ENCODE data around the gene LRRC46. TPM values are rescaled to one million over a fixed set of nuclear protein-coding genes. Genes with fewer than 3 reads are reported as not detected.

Gene LRRC46
- total RNA-seq, 2 donors from 2014 or later, result 0.20 to 0.21 TPM

DNA sequence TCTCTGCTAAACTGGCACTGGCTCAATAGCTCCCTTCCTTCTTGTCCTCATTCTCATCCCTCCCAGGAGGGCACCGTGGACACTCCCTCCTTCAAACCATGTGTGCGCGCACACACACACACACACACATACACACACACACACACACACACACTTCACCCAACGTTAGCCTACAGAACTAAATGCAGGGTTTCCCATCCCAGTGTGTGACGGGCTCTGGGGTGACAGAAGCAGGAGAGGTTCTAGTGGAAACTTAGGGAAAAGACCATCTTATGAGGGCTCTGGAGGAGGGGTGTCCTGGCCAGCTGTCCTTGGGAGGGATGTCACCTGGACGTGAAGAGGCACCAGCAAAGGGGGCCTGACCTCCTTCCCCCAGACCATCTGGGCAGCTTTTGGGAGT is 29.6 kb upstream of the LRRC46 start:
- H3K9me3 ChIP-seq, result no peaks in the 10 kb centered on the region
- H3K36me3 ChIP-seq, result no peaks in the 10 kb centered on the region
- no peak overlapping the region for H3K4me3 ChIP-seq
- intact Hi-C loops (cut with DNase I), result loop anchor here (10.0 kb wide), 2 partner anchors 107 to 137 kb away; partner anchors contain the start of gene TBKBP1
- no peaks in the 10 kb centered on the region for H3K4me1 ChIP-seq
- H3K27me3 ChIP-seq, result no peaks in the 10 kb centered on the region
- no peak overlapping the region for H3K27ac ChIP-seq
- H3K9ac ChIP-seq (ENCODE audit: low read depth in 2 of 2, low read length in 2 of 2), result no peak overlapping the region
- no peak for DNase-seq
- TF ChIP-seq, protein P1, sequence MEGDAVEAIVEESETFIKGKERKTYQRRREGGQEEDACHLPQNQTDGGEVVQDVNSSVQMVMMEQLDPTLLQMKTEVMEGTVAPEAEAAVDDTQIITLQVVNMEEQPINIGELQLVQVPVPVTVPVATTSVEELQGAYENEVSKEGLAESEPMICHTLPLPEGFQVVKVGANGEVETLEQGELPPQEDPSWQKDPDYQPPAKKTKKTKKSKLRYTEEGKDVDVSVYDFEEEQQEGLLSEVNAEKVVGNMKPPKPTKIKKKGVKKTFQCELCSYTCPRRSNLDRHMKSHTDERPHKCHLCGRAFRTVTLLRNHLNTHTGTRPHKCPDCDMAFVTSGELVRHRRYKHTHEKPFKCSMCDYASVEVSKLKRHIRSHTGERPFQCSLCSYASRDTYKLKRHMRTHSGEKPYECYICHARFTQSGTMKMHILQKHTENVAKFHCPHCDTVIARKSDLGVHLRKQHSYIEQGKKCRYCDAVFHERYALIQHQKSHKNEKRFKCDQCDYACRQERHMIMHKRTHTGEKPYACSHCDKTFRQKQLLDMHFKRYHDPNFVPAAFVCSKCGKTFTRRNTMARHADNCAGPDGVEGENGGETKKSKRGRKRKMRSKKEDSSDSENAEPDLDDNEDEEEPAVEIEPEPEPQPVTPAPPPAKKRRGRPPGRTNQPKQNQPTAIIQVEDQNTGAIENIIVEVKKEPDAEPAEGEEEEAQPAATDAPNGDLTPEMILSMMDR (IDR thresholded peaks at IDR 0.05), result no peak

DNA sequence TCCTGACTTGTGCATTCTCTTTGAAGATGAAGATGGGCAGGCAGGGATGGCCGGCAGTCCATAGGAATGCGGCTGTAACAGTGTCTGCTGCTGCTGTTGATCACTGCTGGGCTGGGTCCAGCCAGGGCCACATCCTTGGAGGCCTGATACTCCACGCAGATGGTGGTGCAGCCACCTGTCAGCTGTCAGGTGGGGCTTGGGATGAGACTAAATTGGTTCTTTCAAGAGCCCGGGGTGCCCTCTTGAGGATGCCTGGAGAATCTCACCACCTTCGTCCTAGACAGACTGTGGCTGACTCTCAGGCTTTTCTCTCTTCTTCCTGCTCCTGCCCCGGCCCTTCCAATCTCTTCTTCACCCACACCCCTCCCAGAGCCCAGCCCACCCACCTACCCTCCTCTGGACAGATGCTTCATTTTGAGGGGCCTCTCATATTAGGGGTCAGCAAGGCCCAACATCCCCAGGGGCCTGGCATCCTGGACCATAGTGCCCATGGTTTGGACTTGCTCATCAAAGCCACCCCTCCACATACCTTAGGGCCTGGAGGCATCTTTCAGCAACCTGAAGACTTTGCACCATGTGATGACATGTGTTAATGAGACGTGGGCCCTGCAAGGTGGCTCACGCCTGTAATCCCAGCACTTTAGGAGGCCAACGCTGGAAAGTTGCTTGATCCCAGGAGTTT is 29.0 kb upstream of the LRRC46 start:
- Histone ChIP-seq H3K9ac (ENCODE audit: low read depth in 2 of 2, low read length in 2 of 2) (no peak overlapping the region), H3K9me3 (no peaks in the 10 kb centered on the region), H3K27ac (no peak overlapping the region), H3K4me3 (no peak overlapping the region), H3K27me3 (no peaks in the 10 kb centered on the region), H3K36me3 (no peaks in the 10 kb centered on the region), H3K4me1 (no peaks in the 10 kb centered on the region)
- TF ChIP-seq, protein P1 (IDR thresholded peaks at IDR 0.05), result peak; percentile 58
- intact Hi-C loops (cut with DNase I), result loop anchor here (10.0 kb wide), 2 partner anchors 108 to 138 kb away; partner anchors contain the start of gene TBKBP1
- DNase-seq, result peak; percentile 55

- Histone ChIP-seq H3K27ac (no peak overlapping the region), H3K4me3 (no peak overlapping the region), H3K4me1 (no peaks in the 10 kb centered on the region), H3K27me3 (no peaks in the 10 kb centered on the region), H3K36me3 (peaks cover 5% of the 10 kb centered on the region), H3K9ac (ENCODE audit: low read depth in 2 of 2, low read length in 2 of 2) (no peak overlapping the region), H3K9me3 (no peaks in the 10 kb centered on the region)
- DNase-seq, result no peak
- TF ChIP-seq, protein P1 (IDR thresholded peaks at IDR 0.05), result no peak
- intact Hi-C loops (cut with DNase I), result loop anchor here (10.0 kb wide), 2 partner anchors 108 to 138 kb away; partner anchors contain the start of gene TBKBP1
Observed at GRCh38 chr17:47803201-47803600, 28.3 kb upstream of the LRRC46 start.

GRCh38 chr17:47803751-47804150 is 27.7 kb upstream of the LRRC46 start:
- H3K4me1 ChIP-seq, result no peaks in the 10 kb centered on the region
- intact Hi-C loops (cut with DNase I), result loop anchor here (10.0 kb wide), 2 partner anchors 109 to 139 kb away; partner anchors contain the start of gene TBKBP1
- H3K36me3 ChIP-seq, result peaks cover 11% of the 10 kb centered on the region
- H3K9me3 ChIP-seq, result no peaks in the 10 kb centered on the region
- no peak overlapping the region for H3K4me3 ChIP-seq
- no peak for DNase-seq
- no peak overlapping the region for H3K9ac ChIP-seq (ENCODE audit: low read depth in 2 of 2, low read length in 2 of 2)
- no peaks in the 10 kb centered on the region for H3K27me3 ChIP-seq
- no peak overlapping the region for H3K27ac ChIP-seq
- TF ChIP-seq, protein P1 (IDR thresholded peaks at IDR 0.05), result no peak

GRCh38 chr17:47804461-47804860 is 27.0 kb upstream of the LRRC46 start:
- Histone ChIP-seq H3K9me3 (no peaks in the 10 kb centered on the region), H3K4me3 (no peak overlapping the region), H3K9ac (ENCODE audit: low read depth in 2 of 2, low read length in 2 of 2) (no peak overlapping the region), H3K27ac (no peak overlapping the region), H3K27me3 (no peaks in the 10 kb centered on the region), H3K4me1 (no peaks in the 10 kb centered on the region), H3K36me3 (peaks cover 16% of the 10 kb centered on the region)
- no peak for DNase-seq
- TF ChIP-seq, protein P1 (IDR thresholded peaks at IDR 0.05), result no peak
- intact Hi-C loops (cut with DNase I), result loop anchor here (10.0 kb wide), 2 partner anchors 110 to 140 kb away; partner anchors contain the start of gene TBKBP1

Data from colonic mucosa (tissue), 4 donors.